Measurements from ENCODE around the gene PRKAG2. TPM values are rescaled to one million over a fixed set of nuclear protein-coding genes. Genes with fewer than 3 reads are reported as not detected.

PRKAG2 gene
- total RNA-seq, 2 experiments from 2014 or later, result 39.3 to 42.3 TPM

GRCh38 chr7:151585744-151586393 is 291.0 kb downstream of the PRKAG2 start:
- DNase-seq (no peak), ATAC-seq (ENCODE audit: poor library complexity) (no peak)
- Histone ChIP-seq H3K36me3 (ENCODE audit: insufficient read depth, low read length) (no peaks in the 10 kb centered on the region), H3K9me3 (ENCODE audit: control insufficient read depth in 1 of 2, insufficient read depth in 1 of 2, low read length in 2 of 2) (no peaks in the 10 kb centered on the region), H3K27me3 (ENCODE audit: control insufficient read depth in 1 of 2, insufficient read depth in 2 of 2, low read length in 2 of 2) (no peaks in the 10 kb centered on the region), H3K4me1 (ENCODE audit: insufficient read depth, low read length) (no peaks in the 10 kb centered on the region), H3K4me3 (ENCODE audit: low read length) (no peak overlapping the region), H3K27ac (ENCODE audit: low read depth in 1 of 2, low read length in 2 of 2) (no peak overlapping the region)
- Mint-ChIP-seq H3K27ac (no peak overlapping the region), H3K4me3 (no peak overlapping the region), H3K4me1 (ENCODE audit: low read depth) (no peaks in the 10 kb centered on the region), H3K27me3 (no peaks in the 10 kb centered on the region), H3K36me3 (ENCODE audit: low read depth) (peaks cover 60% of the 10 kb centered on the region), H3K9me3 (no peaks in the 10 kb centered on the region)
- no peak for TF ChIP-seq CTCF (IDR thresholded peaks at IDR 0.05)
- ChIA-PET POLR2A (no interaction called here), CTCF (no interaction called here)
- intact Hi-C loops (cut with DNase I, micrococcal nuclease), result no loop called here

GRCh38 chr7:151581741-151582140 is 295.2 kb downstream of the PRKAG2 start:
- TF ChIP-seq CTCF (IDR thresholded peaks at IDR 0.05), result no peak
- ChIA-PET POLR2A (no interaction called here), CTCF (no interaction called here)
- Mint-ChIP-seq H3K27me3 (no peaks in the 10 kb centered on the region), H3K36me3 (ENCODE audit: low read depth) (peaks cover 51% of the 10 kb centered on the region), H3K4me1 (ENCODE audit: low read depth) (no peaks in the 10 kb centered on the region), H3K9me3 (peaks cover 4% of the 10 kb centered on the region), H3K4me3 (no peak overlapping the region), H3K27ac (no peak overlapping the region)
- DNase-seq, result no peak
- Histone ChIP-seq H3K4me1 (ENCODE audit: insufficient read depth, low read length) (no peaks in the 10 kb centered on the region), H3K27ac (ENCODE audit: low read depth in 1 of 2, low read length in 2 of 2) (no peak overlapping the region), H3K4me3 (ENCODE audit: low read length) (no peak overlapping the region), H3K27me3 (ENCODE audit: control insufficient read depth in 1 of 2, insufficient read depth in 2 of 2, low read length in 2 of 2) (no peaks in the 10 kb centered on the region), H3K36me3 (ENCODE audit: insufficient read depth, low read length) (no peaks in the 10 kb centered on the region), H3K9me3 (ENCODE audit: control insufficient read depth in 1 of 2, insufficient read depth in 1 of 2, low read length in 2 of 2) (peaks cover 0 to 7% of the 10 kb centered on the region in 2 experiments)
- intact Hi-C loops (cut with DNase I, micrococcal nuclease), result no loop called here
- no peak for ATAC-seq (ENCODE audit: poor library complexity)

GRCh38 chr7:151579644-151580043 is 297.3 kb downstream of the PRKAG2 start:
- H3K36me3 ChIP-seq (ENCODE audit: insufficient read depth, low read length), result peaks cover 4% of the 10 kb centered on the region
- H3K27ac Mint-ChIP-seq, result no peak overlapping the region
- ATAC-seq (ENCODE audit: poor library complexity), result no peak

More at GRCh38 chr7:151579644-151580043, 297.3 kb downstream of the PRKAG2 start:
- Histone ChIP-seq H3K27ac (ENCODE audit: low read depth in 1 of 2, low read length in 2 of 2) (no peak overlapping the region), H3K4me1 (ENCODE audit: insufficient read depth, low read length) (no peaks in the 10 kb centered on the region), H3K4me3 (ENCODE audit: low read length) (no peak overlapping the region), H3K9me3 (ENCODE audit: control insufficient read depth in 1 of 2, insufficient read depth in 1 of 2, low read length in 2 of 2) (peaks cover 0 to 7% of the 10 kb centered on the region in 2 experiments), H3K27me3 (ENCODE audit: control insufficient read depth in 1 of 2, insufficient read depth in 2 of 2, low read length in 2 of 2) (no peaks in the 10 kb centered on the region)
- Mint-ChIP-seq H3K4me3 (no peak overlapping the region), H3K4me1 (ENCODE audit: low read depth) (no peaks in the 10 kb centered on the region), H3K9me3 (peaks cover 4% of the 10 kb centered on the region), H3K36me3 (ENCODE audit: low read depth) (peaks cover 50% of the 10 kb centered on the region), H3K27me3 (no peaks in the 10 kb centered on the region)
- TF ChIP-seq CTCF (IDR thresholded peaks at IDR 0.05), result no peak
- DNase-seq, result no peak
- intact Hi-C loops (cut with DNase I, micrococcal nuclease), result loop anchor here in 1 of 2 experiments (10.0 kb wide), 1 partner anchor 565 kb away; no protein-coding TSS in a partner anchor
- ChIA-PET CTCF (no interaction called here), POLR2A (no interaction called here)
